NCI-H1694 (cell line): ENCODE data around the gene CD38.
"Not testable (repeated sequence)": the region's sequence is repeated elsewhere in the genome, so short reads cannot be mapped to it uniquely, and the experiment has no call there.

ENCODE experiments used
- DNase-seq: peaks from one replicate; lab custom pipeline; 2025; lab: John Stamatoyannopoulos, UW

Gene CD38

GRCh38 chr4:15799141-15799540 lies 21.0 kb downstream of the CD38 start:
- DNase-seq = no peak

GRCh38 chr4:15799701-15800100 lies 21.6 kb downstream of the CD38 start:
- no peak for DNase-seq

- DNase-seq = not testable (repeated sequence)
Measured at GRCh38 chr4:15802497-15802896, 24.4 kb downstream of the CD38 start.

GRCh38 chr4:15805583-15806517 lies 27.7 kb downstream of the CD38 start:
- DNase-seq = peak; percentile 9

GRCh38 chr4:15809058-15809457 lies 30.9 kb downstream of the CD38 start:
- no peak for DNase-seq

- no peak for DNase-seq
Measured at GRCh38 chr4:15809466-15809865, 31.3 kb downstream of the CD38 start.

- DNase-seq = no peak
Measured at GRCh38 chr4:15811703-15812337, 33.7 kb downstream of the CD38 start.

- no peak for DNase-seq
Measured at GRCh38 chr4:15832523-15833451, 54.7 kb downstream of the CD38 start.

- no peak for DNase-seq
Measured at GRCh38 chr4:15833801-15834200, 55.7 kb downstream of the CD38 start.

- DNase-seq = no peak
Measured at GRCh38 chr4:15836362-15836761, 58.2 kb downstream of the CD38 start.

GRCh38 chr4:15837591-15837990 lies 59.5 kb downstream of the CD38 start:
- no peak for DNase-seq

- DNase-seq = not testable (repeated sequence)
Measured at GRCh38 chr4:15841194-15841730, 63.1 kb downstream of the CD38 start.

GRCh38 chr4:15847746-15848145 lies 69.6 kb downstream of the CD38 start:
- no peak for DNase-seq

GRCh38 chr4:15848191-15848842 lies 70.2 kb downstream of the CD38 start:
- DNase-seq = no peak

- no peak for DNase-seq
Measured at GRCh38 chr4:15851969-15852368, 73.8 kb downstream of the CD38 start.

- DNase-seq = no peak
Measured at GRCh38 chr4:15852524-15852923, 74.4 kb downstream of the CD38 start.

- DNase-seq = no peak
Measured at GRCh38 chr4:15853345-15853744, 75.2 kb downstream of the CD38 start.

GRCh38 chr4:15855804-15856475 lies 77.8 kb downstream of the CD38 start:
- DNase-seq = no peak

- DNase-seq = not testable (repeated sequence)
Measured at GRCh38 chr4:15861198-15861597, 83.1 kb downstream of the CD38 start.

GRCh38 chr4:15864651-15865566 lies 86.8 kb downstream of the CD38 start:
- DNase-seq = no peak
